Choroid plexus epithelial cell (primary cell): ENCODE results near the gene FRRS1.

ENCODE experiments used
- DNase-seq: peaks from one replicate; pipeline ENCODE4 v3.0.0-alpha.2; 2010; ENCODE audit warnings: low read depth
- H3K4me3 ChIP-seq: 2 replicates; pipeline ENCODE4 v1.5.1; 2011; ENCODE audit warnings: low read depth, mild to moderate bottlenecking, control low read depth, low read length, moderate library complexity
- TF ChIP-seq, protein P1 (sequence below): conservative IDR thresholded peaks from 2 replicates; pipeline ENCODE4 v1.5.1; 2011; ENCODE audit warnings: low read depth, mild to moderate bottlenecking, control low read depth, inconsistent platforms, low read length, moderate library complexity

The FRRS1 gene

DNA sequence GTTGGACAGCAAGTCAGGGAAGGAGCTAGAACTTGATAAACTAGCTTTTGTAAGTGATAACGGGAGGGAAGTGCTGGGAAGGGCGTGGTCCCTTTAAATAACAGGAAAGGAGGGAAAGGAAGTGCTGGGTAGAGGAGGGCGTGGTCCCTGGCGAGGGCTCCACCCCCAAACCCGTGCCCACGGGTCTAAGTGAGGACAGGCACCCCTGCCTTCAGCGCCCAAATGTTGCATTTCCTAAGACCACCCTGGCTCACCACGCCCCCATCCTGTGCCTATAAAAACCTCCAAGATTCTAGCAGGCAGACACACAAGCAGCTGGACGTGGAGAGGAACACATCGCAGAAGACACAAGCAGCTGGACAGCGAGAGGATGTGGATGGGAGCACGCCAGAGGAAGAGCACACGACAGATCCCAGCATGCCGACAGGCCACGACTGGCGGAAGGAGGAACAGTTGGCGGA, 62.0 kb downstream of the FRRS1 start:
- DNase-seq = no peak
- no peak overlapping the region for H3K4me3 ChIP-seq
- TF ChIP-seq, protein P1, sequence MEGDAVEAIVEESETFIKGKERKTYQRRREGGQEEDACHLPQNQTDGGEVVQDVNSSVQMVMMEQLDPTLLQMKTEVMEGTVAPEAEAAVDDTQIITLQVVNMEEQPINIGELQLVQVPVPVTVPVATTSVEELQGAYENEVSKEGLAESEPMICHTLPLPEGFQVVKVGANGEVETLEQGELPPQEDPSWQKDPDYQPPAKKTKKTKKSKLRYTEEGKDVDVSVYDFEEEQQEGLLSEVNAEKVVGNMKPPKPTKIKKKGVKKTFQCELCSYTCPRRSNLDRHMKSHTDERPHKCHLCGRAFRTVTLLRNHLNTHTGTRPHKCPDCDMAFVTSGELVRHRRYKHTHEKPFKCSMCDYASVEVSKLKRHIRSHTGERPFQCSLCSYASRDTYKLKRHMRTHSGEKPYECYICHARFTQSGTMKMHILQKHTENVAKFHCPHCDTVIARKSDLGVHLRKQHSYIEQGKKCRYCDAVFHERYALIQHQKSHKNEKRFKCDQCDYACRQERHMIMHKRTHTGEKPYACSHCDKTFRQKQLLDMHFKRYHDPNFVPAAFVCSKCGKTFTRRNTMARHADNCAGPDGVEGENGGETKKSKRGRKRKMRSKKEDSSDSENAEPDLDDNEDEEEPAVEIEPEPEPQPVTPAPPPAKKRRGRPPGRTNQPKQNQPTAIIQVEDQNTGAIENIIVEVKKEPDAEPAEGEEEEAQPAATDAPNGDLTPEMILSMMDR = no peak

GRCh38 chr1:99702221-99702620, 64.2 kb downstream of the FRRS1 start:
- no peak overlapping the region for H3K4me3 ChIP-seq
- DNase-seq = no peak
- TF ChIP-seq, protein P1 = no peak

DNA sequence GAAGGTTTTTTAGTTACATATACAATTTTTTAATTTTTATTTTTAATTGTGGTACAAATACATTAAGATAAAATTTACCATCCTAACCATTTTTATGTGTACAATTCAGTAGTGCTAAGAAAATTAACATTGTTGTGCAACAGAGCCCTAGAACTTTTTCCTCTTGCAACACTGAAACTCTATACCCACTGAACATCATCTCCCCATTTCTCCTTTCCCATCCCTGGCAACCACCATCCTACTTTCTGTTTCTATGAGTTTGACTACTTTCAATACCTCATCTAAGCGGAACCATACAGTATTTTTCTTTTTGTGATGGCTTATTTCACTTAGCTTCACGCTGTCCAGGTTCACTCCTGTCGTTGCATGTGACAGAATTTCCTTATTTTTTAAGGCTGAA, 66.4 kb downstream of the FRRS1 start:
- TF ChIP-seq, protein P1 = no peak
- no peak overlapping the region for H3K4me3 ChIP-seq
- no peak for DNase-seq

- TF ChIP-seq, protein P1 = no peak
- no peak overlapping the region for H3K4me3 ChIP-seq
- no peak for DNase-seq
Measured at GRCh38 chr1:99697580-99697979, 68.9 kb downstream of the FRRS1 start.

- DNase-seq = no peak
- TF ChIP-seq, protein P1 = no peak
- H3K4me3 ChIP-seq = no peak overlapping the region
Measured at GRCh38 chr1:99696616-99697015, 69.8 kb downstream of the FRRS1 start.

DNA sequence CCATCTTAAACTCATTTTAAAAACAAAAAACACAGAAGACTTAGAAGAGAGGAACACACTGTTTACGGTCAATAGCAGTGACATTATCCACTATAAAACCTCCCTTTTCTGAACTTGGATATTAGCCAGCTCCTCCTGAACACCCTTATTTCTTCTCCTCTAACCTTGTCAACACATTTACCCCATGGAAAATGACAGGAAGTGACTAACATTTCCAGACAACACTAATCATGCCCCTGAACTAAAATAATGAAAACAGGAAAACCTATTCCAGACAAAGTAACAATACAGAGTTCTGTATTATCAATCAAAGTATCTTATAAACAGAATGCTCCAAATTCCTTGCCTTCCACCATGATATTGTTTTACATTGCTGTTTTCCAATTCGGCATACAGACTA, 75.3 kb downstream of the FRRS1 start:
- no peak overlapping the region for H3K4me3 ChIP-seq
- TF ChIP-seq, protein P1 = no peak
- no peak for DNase-seq

DNA sequence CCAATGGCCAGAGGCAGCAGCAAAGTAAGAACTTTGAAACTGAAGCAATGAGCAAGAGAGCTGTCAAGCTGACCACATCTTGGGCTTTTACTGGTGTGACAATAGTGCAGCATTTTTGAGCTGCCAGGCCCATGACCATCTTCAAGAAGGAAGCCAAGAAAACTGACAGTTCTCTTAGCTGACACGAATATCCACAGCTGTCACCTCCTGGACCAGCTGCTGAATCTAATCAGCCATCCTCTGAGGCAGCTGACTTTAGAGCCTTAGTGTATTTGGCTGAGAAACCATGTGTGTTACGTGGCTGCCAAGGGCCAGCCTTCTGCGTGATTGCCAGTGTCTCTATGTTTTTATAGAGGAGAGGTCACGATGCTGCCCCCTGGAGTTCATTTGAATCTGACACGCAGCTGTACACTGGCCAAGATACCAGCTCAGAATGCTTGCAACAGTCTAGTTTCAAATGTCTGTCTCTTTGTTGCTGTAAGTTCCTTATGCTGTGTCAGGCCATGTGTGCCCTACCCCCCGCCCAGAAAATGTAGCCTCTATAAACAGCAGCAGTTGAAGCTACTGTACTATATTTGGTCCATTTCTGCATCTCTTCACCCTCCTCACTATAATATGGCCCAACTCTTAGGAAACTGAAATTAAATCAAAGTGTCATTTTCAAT, 80.8 kb downstream of the FRRS1 start:
- DNase-seq = peak; percentile 89
- no peak overlapping the region for H3K4me3 ChIP-seq
- TF ChIP-seq, protein P1 = peak; percentile 62
